Mesenchymal stem cell (in vitro differentiated cells and primary cell): ENCODE measurements around the gene CKMT2.
"Not testable (repeated sequence)": the region's sequence is repeated elsewhere in the genome, so short reads cannot be mapped to it uniquely, and the experiment has no call there.

Experiments used
- DNase-seq: peaks from one replicate; pipeline ENCODE4 v3.0.0-alpha.2; 2013
- H2AFZ ChIP-seq: one replicate; pipeline ENCODE4 v1.6.1; 2013; ENCODE audit warnings: low read depth, mild to moderate bottlenecking, control low read depth, inconsistent platforms, low read length, moderate library complexity
- H2AK5ac ChIP-seq: 2 replicates; pipeline ENCODE4 v1.6.1; 2013; ENCODE audit warnings: low read length, moderate library complexity, mild to moderate bottlenecking, inconsistent platforms; ENCODE audit not compliant: severe bottlenecking
- H2BK120ac ChIP-seq: one replicate; pipeline ENCODE4 v1.6.1; 2013; ENCODE audit warnings: low read depth, mild to moderate bottlenecking, inconsistent platforms, low read length, moderate library complexity
- H2BK12ac ChIP-seq, 2 experiments: one replicate each; pipeline ENCODE4 v1.6.1; 2013; ENCODE audit warnings: inconsistent platforms in 2 of 2, low read length in 2 of 2, mild to moderate bottlenecking in 2 of 2, moderate library complexity in 2 of 2, control low read depth in 1 of 2
- H2BK15ac ChIP-seq: one replicate; pipeline ENCODE4 v1.6.1; 2013; ENCODE audit warnings: mild to moderate bottlenecking, low read depth, inconsistent platforms; ENCODE audit not compliant: poor library complexity, severe bottlenecking
- H2BK5ac ChIP-seq: 2 replicates; pipeline ENCODE4 v1.6.1; 2013; ENCODE audit warnings: low read depth, mild to moderate bottlenecking, low read length, control low read depth, inconsistent platforms; ENCODE audit not compliant: poor library complexity, severe bottlenecking
- H3K14ac ChIP-seq, 2 experiments: one replicate each; pipeline ENCODE4 v1.6.1; 2013; ENCODE audit warnings: inconsistent platforms in 2 of 2, low read length in 2 of 2, control low read depth in 1 of 2, mild to moderate bottlenecking in 1 of 2, moderate library complexity in 1 of 2
- H3K18ac ChIP-seq, 2 experiments: one replicate each; pipeline ENCODE4 v1.6.1; 2013; ENCODE audit warnings: inconsistent platforms in 2 of 2, low read length in 2 of 2, control low read depth in 1 of 2, low read depth in 1 of 2, mild to moderate bottlenecking in 1 of 2
- H3K23ac ChIP-seq, 2 experiments: one replicate each; pipeline ENCODE4 v1.6.1; 2013; ENCODE audit warnings: inconsistent platforms in 2 of 2, low read length in 2 of 2, mild to moderate bottlenecking in 2 of 2, moderate library complexity in 2 of 2, control low read depth in 1 of 2
- H3K27ac ChIP-seq: 2 replicates; pipeline ENCODE4 v1.5.1; 2013; ENCODE audit warnings: mild to moderate bottlenecking, moderate library complexity, low read length, control low read depth, inconsistent platforms; ENCODE audit not compliant: poor library complexity, severe bottlenecking
- H3K27me3 ChIP-seq, 2 experiments: 2 replicates each; pipeline versions ENCODE4 v1.6.1 to v1.7.0; 2013; ENCODE audit warnings: low read length in 2 of 2, mild to moderate bottlenecking in 2 of 2, moderate library complexity in 2 of 2, control low read depth in 1 of 2, inconsistent platforms in 1 of 2; ENCODE audit not compliant: control insufficient read depth in 1 of 2, insufficient read depth in 1 of 2
- H3K36me3 ChIP-seq, 2 experiments: 2 replicates each; pipeline versions ENCODE4 v1.6.1 to v1.7.0; 2013; ENCODE audit warnings: low read length in 2 of 2, control low read depth in 1 of 2, inconsistent platforms in 1 of 2, low read depth in 1 of 2, mild to moderate bottlenecking in 1 of 2; ENCODE audit not compliant: insufficient read depth in 2 of 2, control insufficient read depth in 1 of 2
- H3K4ac ChIP-seq, 2 experiments: one replicate each; pipeline ENCODE4 v1.6.1; 2013; ENCODE audit warnings: inconsistent platforms in 2 of 2, low read length in 2 of 2, mild to moderate bottlenecking in 2 of 2, moderate library complexity in 2 of 2, control low read depth in 1 of 2, low read depth in 1 of 2
- H3K4me1 ChIP-seq: 2 replicates; pipeline ENCODE4 v1.6.1; 2013; ENCODE audit warnings: low read depth, low read length, control low read depth; ENCODE audit not compliant: control insufficient read depth, insufficient read depth
- H3K4me2 ChIP-seq: 2 replicates; pipeline ENCODE4 v1.6.1; 2013; ENCODE audit warnings: low read length, mild to moderate bottlenecking, inconsistent platforms; ENCODE audit not compliant: poor library complexity, severe bottlenecking
- H3K4me3 ChIP-seq, 2 experiments: 2 replicates each; pipeline versions ENCODE4 v1.5.1 to v1.7.0; 2013; ENCODE audit warnings: low read length in 2 of 2, mild to moderate bottlenecking in 2 of 2, control low read depth in 1 of 2, low read depth in 1 of 2; ENCODE audit not compliant: insufficient read depth in 1 of 2
- H3K79me1 ChIP-seq: replicated peaks from 2 replicates; pipeline ENCODE4 v1.6.1; 2013; ENCODE audit warnings: mild to moderate bottlenecking, control low read depth, low read length, inconsistent platforms; ENCODE audit not compliant: poor library complexity, severe bottlenecking
- H3K9ac ChIP-seq: 2 replicates; pipeline ENCODE4 v1.7.0; 2013; ENCODE audit warnings: mild to moderate bottlenecking, low read length, moderate library complexity
- H3K9me3 ChIP-seq: 2 replicates; pipeline ENCODE4 v1.7.0; 2013; ENCODE audit warnings: mild to moderate bottlenecking, low read length; ENCODE audit not compliant: control insufficient read depth
- H4K8ac ChIP-seq: one replicate; pipeline ENCODE4 v1.6.1; 2013; ENCODE audit warnings: inconsistent platforms, mild to moderate bottlenecking, low read length, moderate library complexity
- H4K91ac ChIP-seq: one replicate; pipeline ENCODE4 v1.6.1; 2013; ENCODE audit warnings: mild to moderate bottlenecking, low read length, inconsistent platforms
- WGBS: methylation state at CpG from one replicate; pipeline ENCODE4 v1.1.7; 2013; ENCODE audit warnings: mixed read lengths; 5-methylcytosine and 5-hydroxymethylcytosine counted together

The CKMT2 gene

DNA sequence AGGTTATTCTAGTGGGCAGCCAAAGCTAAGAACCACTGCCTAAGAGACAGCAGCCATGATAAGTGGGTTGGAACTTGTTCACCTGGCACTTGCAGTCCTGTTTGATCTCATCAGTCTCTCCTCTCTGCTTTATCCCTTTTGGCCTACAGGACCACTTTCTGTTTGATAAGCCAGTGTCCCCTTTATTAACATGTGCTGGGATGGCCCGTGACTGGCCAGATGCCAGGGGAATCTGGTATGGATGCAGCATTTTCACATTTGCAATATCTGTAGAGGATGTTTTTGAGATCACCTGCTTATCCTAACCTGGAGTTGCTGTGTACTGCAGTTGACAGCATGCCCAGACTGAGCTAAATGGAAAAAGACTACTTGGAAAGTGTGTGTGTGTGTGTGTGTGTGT lies 23.6 kb downstream of the CKMT2 start:
- 97% methylated on average over 1 of the region's 1 CpG for WGBS
- Histone ChIP-seq H2BK12ac (no peak overlapping the region), H3K79me1 (peaks cover 28% of the 10 kb centered on the region)

DNA sequence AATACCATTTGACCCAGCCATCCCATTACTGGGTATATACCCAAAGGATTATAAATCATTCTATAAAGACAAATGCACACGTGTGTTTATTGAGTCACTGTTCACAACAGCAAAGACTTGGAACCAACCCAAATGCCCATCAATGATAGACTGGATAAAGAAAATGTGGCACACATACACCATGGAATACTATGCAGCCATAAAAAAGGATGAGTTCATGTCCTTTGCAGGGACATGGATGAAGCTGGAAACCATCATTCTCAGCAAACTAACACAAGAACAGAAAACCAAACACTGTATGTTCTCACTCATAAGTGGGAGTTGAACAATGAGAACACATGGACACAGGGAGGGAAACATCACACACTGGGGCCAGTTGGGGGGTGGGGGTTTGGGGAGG lies 29.7 kb downstream of the CKMT2 start:
- H3K18ac ChIP-seq, H2BK5ac ChIP-seq, H2BK12ac ChIP-seq, H4K91ac ChIP-seq, H3K9me3 ChIP-seq, H3K27ac ChIP-seq, H3K27me3 ChIP-seq, H2AFZ ChIP-seq, H3K4me3 ChIP-seq, H3K4me2 ChIP-seq, H2AK5ac ChIP-seq, DNase-seq, H3K9ac ChIP-seq, H4K8ac ChIP-seq, H3K23ac ChIP-seq, H2BK15ac ChIP-seq, H3K4ac ChIP-seq, H2BK120ac ChIP-seq, H3K4me1 ChIP-seq, H3K14ac ChIP-seq: not testable (repeated sequence)
- peaks cover 13% of the 10 kb centered on the region for H3K79me1 ChIP-seq
- H3K36me3 ChIP-seq = peaks cover 0 to 18% of the 10 kb centered on the region in 2 experiments
- WGBS = 89% methylated on average over 1 of the region's 1 CpG

More for the DNA sequence above, 23.6 kb downstream of the CKMT2 start:
- no peaks in the 10 kb centered on the region for H3K27me3 ChIP-seq
- H3K23ac ChIP-seq = no peak overlapping the region
- H3K4me1 ChIP-seq = no peaks in the 10 kb centered on the region
- H3K4me3 ChIP-seq = no peak overlapping the region
- H3K4me2 ChIP-seq = no peak overlapping the region
- H4K91ac ChIP-seq = no peak overlapping the region
- H3K27ac ChIP-seq = no peak overlapping the region
- H3K9ac ChIP-seq = no peak overlapping the region
- H3K14ac ChIP-seq = no peak overlapping the region
- H2BK120ac ChIP-seq = no peak overlapping the region
- H3K18ac ChIP-seq = no peak overlapping the region
- peaks cover 9 to 17% of the 10 kb centered on the region in 2 experiments for H3K36me3 ChIP-seq
- DNase-seq = no peak
- H2AFZ ChIP-seq = no peak overlapping the region
- no peak overlapping the region for H2AK5ac ChIP-seq
- no peak overlapping the region for H4K8ac ChIP-seq
- no peak overlapping the region for H3K4ac ChIP-seq
- no peak overlapping the region for H2BK5ac ChIP-seq
- H3K9me3 ChIP-seq = no peaks in the 10 kb centered on the region
- H2BK15ac ChIP-seq = no peak overlapping the region

DNA sequence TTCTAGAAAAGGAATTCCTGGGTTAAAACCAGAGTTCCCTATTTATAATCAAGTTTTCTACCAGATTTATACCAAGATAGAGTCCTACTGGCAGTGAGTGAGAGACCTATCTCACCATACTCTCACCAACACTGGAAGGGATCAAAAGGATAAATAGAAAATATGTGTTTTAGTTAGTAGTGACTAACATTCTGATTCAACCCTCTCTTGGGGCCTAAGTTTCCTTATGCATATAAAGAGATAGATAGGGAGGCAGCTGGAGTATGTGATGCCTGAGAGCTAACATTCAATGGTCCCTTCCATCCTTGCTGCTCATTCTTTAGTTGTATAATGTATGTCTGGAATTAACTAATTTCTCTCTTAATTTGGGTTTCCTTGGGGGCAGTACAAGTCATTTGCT lies 32.0 kb downstream of the CKMT2 start:
- peak overlapping the region; percentile 16 for H3K9ac ChIP-seq
- peak; percentile 12 for DNase-seq
- H3K18ac ChIP-seq = no peak overlapping the region
- no peak overlapping the region for H3K4me2 ChIP-seq
- H3K9me3 ChIP-seq = no peaks in the 10 kb centered on the region
- H3K27ac ChIP-seq = no peak overlapping the region
- no peak overlapping the region for H2BK120ac ChIP-seq
- H2BK12ac ChIP-seq = no peak overlapping the region
- no peak overlapping the region for H2AK5ac ChIP-seq
- H3K79me1 ChIP-seq = peaks cover 12% of the 10 kb centered on the region
- no peak overlapping the region for H3K23ac ChIP-seq
- H3K36me3 ChIP-seq = peaks cover 0 to 3% of the 10 kb centered on the region in 2 experiments
- no peak overlapping the region for H3K4me3 ChIP-seq
- H4K8ac ChIP-seq = no peak overlapping the region
- H3K14ac ChIP-seq = no peak overlapping the region
- H2AFZ ChIP-seq = no peak overlapping the region
- H3K4me1 ChIP-seq = peaks cover 5% of the 10 kb centered on the region
- no peak overlapping the region for H4K91ac ChIP-seq
- no peak overlapping the region for H2BK5ac ChIP-seq
- no peaks in the 10 kb centered on the region for H3K27me3 ChIP-seq
- no peak overlapping the region for H3K4ac ChIP-seq
- no peak overlapping the region for H2BK15ac ChIP-seq

DNA sequence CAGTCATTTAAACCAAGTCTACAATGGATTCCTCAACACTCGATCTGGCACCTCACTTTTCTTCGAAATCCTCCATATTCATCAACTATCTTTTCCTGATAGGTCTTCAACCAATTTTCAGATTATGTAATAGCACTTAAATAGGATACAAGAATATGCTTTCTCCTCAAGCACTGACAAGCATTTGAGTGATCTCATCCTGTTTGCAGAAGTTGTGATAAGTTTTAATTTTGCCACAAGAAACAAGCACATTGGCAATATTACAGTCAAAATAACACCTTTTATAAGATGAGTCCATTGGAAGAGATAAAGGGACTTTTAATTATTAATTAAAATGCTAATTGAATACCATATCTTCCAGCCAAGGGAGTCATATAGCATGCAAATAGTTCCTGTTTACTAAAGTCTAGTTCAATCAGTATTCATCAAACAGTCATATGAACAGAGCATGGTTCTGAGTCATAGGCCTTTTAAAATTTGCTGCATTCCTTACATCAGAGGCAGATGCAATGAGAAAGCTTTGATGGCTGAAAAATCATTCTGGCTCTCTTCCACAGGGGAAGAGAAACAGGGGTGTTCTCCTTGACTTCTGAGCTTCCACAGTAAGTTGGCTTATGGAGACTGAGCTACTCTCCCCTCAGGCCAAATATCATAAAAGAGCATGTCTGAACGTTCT lies 35.5 kb downstream of the CKMT2 start:
- Histone ChIP-seq H2AFZ (no peak overlapping the region), H3K36me3 (peaks cover 0 to 3% of the 10 kb centered on the region in 2 experiments), H4K8ac (no peak overlapping the region), H3K4me1 (peaks cover 8% of the 10 kb centered on the region), H3K27ac (peak overlapping the region; percentile 69), H3K4me3 (no peak overlapping the region), H3K27me3 (no peaks in the 10 kb centered on the region), H2AK5ac (no peak overlapping the region), H2BK5ac (no peak overlapping the region), H3K79me1 (peaks cover 21% of the 10 kb centered on the region), H4K91ac (no peak overlapping the region), H2BK120ac (peak overlapping the region; percentile 49), H2BK12ac (peak overlapping the region in 1 of 2 experiments; percentile 66), H2BK15ac (no peak overlapping the region), H3K18ac (peak overlapping the region in 1 of 2 experiments; percentile 70), H3K23ac (no peak overlapping the region), H3K4me2 (no peak overlapping the region), H3K14ac (no peak overlapping the region), H3K9ac (peak overlapping the region; percentile 74), H3K9me3 (peaks cover 4% of the 10 kb centered on the region), H3K4ac (peak overlapping the region in 1 of 2 experiments; percentile 89)
- peak; percentile 84 for DNase-seq
- 56% methylated on average over 3 of the region's 3 CpGs for WGBS
